Ovary (tissue), 9 donors: ENCODE results near the gene NCK2. TPM values are rescaled to one million over a fixed set of nuclear protein-coding genes. Genes with fewer than 3 reads are reported as not detected.

Source experiments
- DNase-seq, 5 donors: peaks; one replicate each; pipeline ENCODE4 v3.0.0-alpha.2; 2019 to 2020
- H3K27ac ChIP-seq, 2 donors: fragments of 200-600 bp; one replicate each; pipeline versions ENCODE4 v1.5.1 to v1.8.0; 2019 to 2022
- H3K27me3 ChIP-seq: fragments of 200-600 bp; one replicate; pipeline ENCODE4 v1.8.0; 2022
- H3K36me3 ChIP-seq: fragments of 200-600 bp; sonication (generic); one replicate; pipeline ENCODE4 v1.5.1; 2019
- H3K4me1 ChIP-seq: one replicate; pipeline ENCODE4 v1.8.1; 2013; ENCODE audit warnings: mild to moderate bottlenecking, moderate library complexity; ENCODE audit not compliant: insufficient read depth
- H3K4me3 ChIP-seq: fragments of 200-600 bp; sonication (generic); one replicate; pipeline ENCODE4 v1.5.1; 2017
- H3K9me3 ChIP-seq, 2 donors: fragments of 200-600 bp in 1 of 2; sonication (generic) in 1 of 2; one replicate each; pipeline versions ENCODE4 v1.5.1 to v1.8.1; 2013 to 2019; ENCODE audit warnings: mild to moderate bottlenecking in 1 of 2, moderate library complexity in 1 of 2
- CTCF ChIP-seq, 3 donors: fragments of 450-650 bp in 2 of 3; fragments of 200-600 bp in 1 of 3; IDR thresholded peaks; one replicate each; pipeline versions ENCODE4 v1.5.1 to v1.8.0; 2016 to 2022; ENCODE audit warnings: antibody characterized with exemption in 3 of 3, mild to moderate bottlenecking in 1 of 3
- EP300 ChIP-seq: sonication (generic); formaldehyde crosslinking; IDR thresholded peaks from one replicate; pipeline ENCODE4 v1.6.1; 2017; ENCODE audit warnings: antibody characterized with exemption
- POLR2A ChIP-seq: fragments of 450-650 bp; IDR thresholded peaks from one replicate; pipeline ENCODE4 v1.6.1; 2017; ENCODE audit warnings: antibody characterized with exemption, mild to moderate bottlenecking, moderate library complexity
- WGBS, 3 donors: extraction: QIAGEN DNeasy Blood & Tissue Kit in 1 of 3; methylation state at CpG; one replicate each; pipeline versions ENCODE4 v1.1.5 to v1.1.7; 2013 to 2017; 5-methylcytosine and 5-hydroxymethylcytosine counted together
- intact Hi-C, 4 donors: fragments of 100-400 bp; cut with DNase I; formaldehyde crosslinking; loops; one replicate each; pipeline versions ENCODE4 v1.11.0 to v1.15.1; 2022 to 2023
- polyA plus RNA-seq, 2 donors: library from polyadenylated mRNA; stranded (reverse); fragments of 200-250 nt in 1 of 2; fragments of 350-450 nt in 1 of 2; fragmentation: Illumina TruSeq in 1 of 2; extraction: RNeasy Lipid Tissue Mini Kit (QIAGEN cat#74804) in 1 of 2; gene quantifications; one replicate each; pipeline ENCODE4 v1.2.3, GENCODE V29; 2013 to 2014
- total RNA-seq, 7 donors: library from RNA; depleted of rRNA in 2 of 7; stranded (reverse); fragments of >200 nt in 2 of 7; fragmentation: NEBNext Ultra II Directional in 3 of 7; extraction: Animal tissue kit (Norgen Biotek cat#: 25700) in 3 of 7; gene quantifications; one replicate each; pipeline versions ENCODE4 v1.1.0 to v1.2.4, GENCODE V29; 2016 to 2023
- donor health status: DM: no; HTN: no; CAD: no; lungs with moderate emphysema.
- donor health status: DM: no; HTN: no; CAD: no.
- donor health status: Bipolar disorder and iron deficiency.
- donor health status: DM: yes; HTN: yes; CAD: no.
- donor health status: DM: no; HTN: no; CAD: no.
- donor health status: DM: yes; HTN: yes; CAD: no.

The NCK2 gene
- total and polyA plus RNA-seq, 9 donors = 16.7 to 42.9 (median 31.2) TPM

GRCh38 chr2:105708697-105709096 is 36.0 kb upstream of the NCK2 start:
- TF ChIP-seq CTCF (IDR thresholded peaks at IDR 0.05) (no peak), EP300 (no peak), POLR2A (no peak)
- Histone ChIP-seq H3K4me1 (no peaks in the 10 kb centered on the region), H3K4me3 (no peak overlapping the region), H3K9me3 (no peaks in the 10 kb centered on the region), H3K27me3 (no peaks in the 10 kb centered on the region), H3K36me3 (no peaks in the 10 kb centered on the region), H3K27ac (no peak overlapping the region)
- no peak for DNase-seq
- intact Hi-C loops = no loop called here

GRCh38 chr2:105711394-105711793 is 33.3 kb upstream of the NCK2 start:
- H3K9me3 ChIP-seq = no peaks in the 10 kb centered on the region
- no peak overlapping the region for H3K27ac ChIP-seq
- no peaks in the 10 kb centered on the region for H3K27me3 ChIP-seq
- no peaks in the 10 kb centered on the region for H3K4me1 ChIP-seq
- no peak for DNase-seq
- intact Hi-C loops = no loop called here
- TF ChIP-seq CTCF (IDR thresholded peaks at IDR 0.05) = no peak
- H3K4me3 ChIP-seq = no peak overlapping the region
- H3K36me3 ChIP-seq = no peaks in the 10 kb centered on the region

GRCh38 chr2:105712166-105712915 is 32.4 kb upstream of the NCK2 start:
- WGBS, 3 donors = 73 to 79% (median 77%) methylated on average over 5 of the region's 5 CpGs
- Histone ChIP-seq H3K4me1 (no peaks in the 10 kb centered on the region), H3K27me3 (no peaks in the 10 kb centered on the region), H3K36me3 (no peaks in the 10 kb centered on the region), H3K27ac (no peak overlapping the region), H3K9me3 (no peaks in the 10 kb centered on the region), H3K4me3 (no peak overlapping the region)
- no peak for TF ChIP-seq POLR2A
- no peak for TF ChIP-seq CTCF (IDR thresholded peaks at IDR 0.05)
- TF ChIP-seq EP300 = no peak
- DNase-seq = no peak
- intact Hi-C loops = no loop called here

GRCh38 chr2:105712981-105713596 is 31.6 kb upstream of the NCK2 start:
- 87 to 90% (median 90%) methylated on average over 6 of the region's 6 CpGs for WGBS, 3 donors
- Histone ChIP-seq H3K27ac (no peak overlapping the region), H3K36me3 (no peaks in the 10 kb centered on the region), H3K4me1 (no peaks in the 10 kb centered on the region), H3K9me3 (no peaks in the 10 kb centered on the region), H3K27me3 (no peaks in the 10 kb centered on the region), H3K4me3 (no peak overlapping the region)
- no peak for DNase-seq
- TF ChIP-seq EP300 = no peak
- TF ChIP-seq CTCF (IDR thresholded peaks at IDR 0.05) = no peak
- TF ChIP-seq POLR2A = no peak
- intact Hi-C loops = no loop called here
